Rectal smooth muscle tissue (tissue), 1 donor: ENCODE results near the gene DPP3.

Source experiments
- H3K27ac ChIP-seq: one replicate; pipeline ENCODE4 v1.7.0; 2013; ENCODE audit warnings: low read depth, low read length, inconsistent platforms
- H3K27me3 ChIP-seq: one replicate; pipeline ENCODE4 v1.7.0; 2013; ENCODE audit warnings: low read length; ENCODE audit not compliant: control insufficient read depth, insufficient read depth
- H3K36me3 ChIP-seq: one replicate; pipeline ENCODE4 v1.7.0; 2013; ENCODE audit warnings: low read length; ENCODE audit not compliant: control insufficient read depth, insufficient read depth
- H3K4me1 ChIP-seq: one replicate; pipeline ENCODE4 v1.7.0; 2013; ENCODE audit warnings: low read length; ENCODE audit not compliant: control insufficient read depth, insufficient read depth
- H3K4me3 ChIP-seq: one replicate; pipeline ENCODE4 v1.7.0; 2013; ENCODE audit warnings: low read length
- H3K9ac ChIP-seq: one replicate; pipeline ENCODE4 v1.7.0; 2013; ENCODE audit warnings: low read length

DPP3 gene

GRCh38 chr11:66467034-66467659 is 13.1 kb upstream of the DPP3 start:
- Histone ChIP-seq H3K9ac (peak overlapping the region; percentile 24), H3K4me1 (peaks cover 6% of the 10 kb centered on the region), H3K4me3 (peak overlapping the region; percentile 86), H3K27ac (peak overlapping the region; percentile 30), H3K27me3 (no peaks in the 10 kb centered on the region), H3K36me3 (peaks cover 1% of the 10 kb centered on the region)

- Histone ChIP-seq H3K4me1 (peaks cover 6% of the 10 kb centered on the region), H3K27me3 (no peaks in the 10 kb centered on the region), H3K36me3 (peaks cover 6% of the 10 kb centered on the region), H3K27ac (no peak overlapping the region), H3K9ac (peak overlapping the region; percentile 24), H3K4me3 (peak overlapping the region; percentile 86)
Observed at GRCh38 chr11:66467756-66468155, 12.5 kb upstream of the DPP3 start.

GRCh38 chr11:66468691-66469090 is 11.5 kb upstream of the DPP3 start:
- Histone ChIP-seq H3K9ac (no peak overlapping the region), H3K27me3 (no peaks in the 10 kb centered on the region), H3K4me1 (peaks cover 6% of the 10 kb centered on the region), H3K36me3 (peaks cover 6% of the 10 kb centered on the region), H3K4me3 (no peak overlapping the region), H3K27ac (no peak overlapping the region)

- H3K27ac ChIP-seq = no peak overlapping the region
- H3K4me1 ChIP-seq = peaks cover 6% of the 10 kb centered on the region
- H3K36me3 ChIP-seq = peaks cover 6% of the 10 kb centered on the region
- H3K9ac ChIP-seq = no peak overlapping the region
- no peak overlapping the region for H3K4me3 ChIP-seq
- no peaks in the 10 kb centered on the region for H3K27me3 ChIP-seq
Observed at GRCh38 chr11:66469441-66469840, 10.8 kb upstream of the DPP3 start.

GRCh38 chr11:66470015-66470414 is 10.2 kb upstream of the DPP3 start:
- Histone ChIP-seq H3K27ac (no peak overlapping the region), H3K36me3 (peaks cover 6% of the 10 kb centered on the region), H3K4me3 (no peak overlapping the region)

GRCh38 chr11:66471142-66471541 is 9.1 kb upstream of the DPP3 start:
- H3K4me3 ChIP-seq = no peak overlapping the region
- no peak overlapping the region for H3K27ac ChIP-seq
- H3K27me3 ChIP-seq = no peaks in the 10 kb centered on the region
- peaks cover 6% of the 10 kb centered on the region for H3K36me3 ChIP-seq
- H3K4me1 ChIP-seq = peaks cover 6% of the 10 kb centered on the region
- H3K9ac ChIP-seq = no peak overlapping the region

More at GRCh38 chr11:66470015-66470414, 10.2 kb upstream of the DPP3 start:
- peaks cover 6% of the 10 kb centered on the region for H3K4me1 ChIP-seq
- H3K9ac ChIP-seq = no peak overlapping the region
- no peaks in the 10 kb centered on the region for H3K27me3 ChIP-seq

- Histone ChIP-seq H3K9ac (no peak overlapping the region), H3K36me3 (peaks cover 8% of the 10 kb centered on the region), H3K4me3 (no peak overlapping the region), H3K4me1 (peaks cover 6% of the 10 kb centered on the region), H3K27me3 (no peaks in the 10 kb centered on the region), H3K27ac (no peak overlapping the region)
Observed at GRCh38 chr11:66472054-66472453, 8.2 kb upstream of the DPP3 start.

- H3K36me3 ChIP-seq = peaks cover 8% of the 10 kb centered on the region
- no peak overlapping the region for H3K27ac ChIP-seq
Observed at GRCh38 chr11:66473167-66473566, 7.1 kb upstream of the DPP3 start.

GRCh38 chr11:66473608-66474515 is 6.4 kb upstream of the DPP3 start:
- no peaks in the 10 kb centered on the region for H3K27me3 ChIP-seq
- peaks cover under 1% of the 10 kb centered on the region for H3K4me1 ChIP-seq
- no peak overlapping the region for H3K9ac ChIP-seq
- no peak overlapping the region for H3K4me3 ChIP-seq
- peaks cover 8% of the 10 kb centered on the region for H3K36me3 ChIP-seq
- no peak overlapping the region for H3K27ac ChIP-seq

More at GRCh38 chr11:66473167-66473566, 7.1 kb upstream of the DPP3 start:
- H3K4me1 ChIP-seq = no peaks in the 10 kb centered on the region
- H3K4me3 ChIP-seq = no peak overlapping the region
- H3K9ac ChIP-seq = no peak overlapping the region
- no peaks in the 10 kb centered on the region for H3K27me3 ChIP-seq

- peaks cover 8% of the 10 kb centered on the region for H3K36me3 ChIP-seq
- H3K4me1 ChIP-seq = peaks cover 6% of the 10 kb centered on the region
Observed at GRCh38 chr11:66475349-66476172, 4.7 kb upstream of the DPP3 start.

GRCh38 chr11:66476173-66476840 is 3.9 kb upstream of the DPP3 start:
- peaks cover 8% of the 10 kb centered on the region for H3K36me3 ChIP-seq
- H3K27ac ChIP-seq = no peak overlapping the region
- H3K4me3 ChIP-seq = no peak overlapping the region
- H3K4me1 ChIP-seq = peaks cover 9% of the 10 kb centered on the region
- H3K27me3 ChIP-seq = no peaks in the 10 kb centered on the region
- H3K9ac ChIP-seq = no peak overlapping the region

More at GRCh38 chr11:66475349-66476172, 4.7 kb upstream of the DPP3 start:
- H3K9ac ChIP-seq = no peak overlapping the region
- H3K27me3 ChIP-seq = no peaks in the 10 kb centered on the region
- no peak overlapping the region for H3K27ac ChIP-seq
- no peak overlapping the region for H3K4me3 ChIP-seq
